Skeletal muscle satellite cell (primary cell): ENCODE measurements around the gene PROK1.

ENCODE experiments used
- H3K27me3 ChIP-seq: 2 replicates; pipeline ENCODE4 v1.7.0; 2013; ENCODE audit warnings: low read length; ENCODE audit not compliant: control insufficient read depth, insufficient read depth
- H3K36me3 ChIP-seq: 2 replicates; pipeline ENCODE4 v1.7.0; 2013; ENCODE audit warnings: mild to moderate bottlenecking, control low read depth, low read length; ENCODE audit not compliant: insufficient read depth
- H3K4me1 ChIP-seq: 2 replicates; pipeline ENCODE4 v1.7.0; 2013; ENCODE audit warnings: low read length; ENCODE audit not compliant: control insufficient read depth, insufficient read depth
- H3K4me2 ChIP-seq: 2 replicates; pipeline ENCODE4 v1.7.0; 2013; ENCODE audit warnings: mild to moderate bottlenecking, low read length
- H3K4me3 ChIP-seq: 2 replicates; pipeline ENCODE4 v1.7.0; 2013; ENCODE audit warnings: low read length
- H3K9ac ChIP-seq: 2 replicates; pipeline ENCODE4 v1.7.0; 2013; ENCODE audit warnings: mild to moderate bottlenecking, low read depth, low read length, moderate library complexity
- H3K9me3 ChIP-seq: replicated peaks from 2 replicates; pipeline ENCODE4 v1.7.0; 2013; ENCODE audit warnings: mild to moderate bottlenecking, control low read depth, low read length

Gene PROK1

GRCh38 chr1:110482662-110483307 lies 31.8 kb downstream of the PROK1 start:
- H3K4me2 ChIP-seq = no peak overlapping the region
- H3K9ac ChIP-seq = no peak overlapping the region
- H3K4me3 ChIP-seq = no peak overlapping the region
- no peaks in the 10 kb centered on the region for H3K36me3 ChIP-seq
- peaks cover under 1% of the 10 kb centered on the region for H3K4me1 ChIP-seq
- H3K9me3 ChIP-seq = no peaks in the 10 kb centered on the region
- H3K27me3 ChIP-seq = peaks cover 68% of the 10 kb centered on the region

GRCh38 chr1:110483308-110483685 lies 32.3 kb downstream of the PROK1 start:
- Histone ChIP-seq H3K27me3 (peaks cover 71% of the 10 kb centered on the region), H3K9ac (no peak overlapping the region), H3K36me3 (no peaks in the 10 kb centered on the region), H3K4me1 (no peaks in the 10 kb centered on the region), H3K9me3 (no peaks in the 10 kb centered on the region), H3K4me3 (no peak overlapping the region), H3K4me2 (no peak overlapping the region)

GRCh38 chr1:110484801-110485200 lies 33.9 kb downstream of the PROK1 start:
- H3K4me1 ChIP-seq = no peaks in the 10 kb centered on the region
- peaks cover 67% of the 10 kb centered on the region for H3K27me3 ChIP-seq
- no peak overlapping the region for H3K9ac ChIP-seq
- H3K4me2 ChIP-seq = no peak overlapping the region
- H3K4me3 ChIP-seq = no peak overlapping the region
- no peaks in the 10 kb centered on the region for H3K9me3 ChIP-seq
- no peaks in the 10 kb centered on the region for H3K36me3 ChIP-seq

GRCh38 chr1:110485725-110486124 lies 34.8 kb downstream of the PROK1 start:
- Histone ChIP-seq H3K9ac (no peak overlapping the region), H3K4me2 (no peak overlapping the region), H3K27me3 (peaks cover 63% of the 10 kb centered on the region), H3K4me1 (no peaks in the 10 kb centered on the region), H3K9me3 (no peaks in the 10 kb centered on the region), H3K4me3 (no peak overlapping the region), H3K36me3 (no peaks in the 10 kb centered on the region)

GRCh38 chr1:110487726-110488125 lies 36.8 kb downstream of the PROK1 start:
- Histone ChIP-seq H3K27me3 (peaks cover 53% of the 10 kb centered on the region), H3K4me1 (no peaks in the 10 kb centered on the region), H3K36me3 (no peaks in the 10 kb centered on the region), H3K4me2 (no peak overlapping the region), H3K9me3 (no peaks in the 10 kb centered on the region), H3K9ac (no peak overlapping the region), H3K4me3 (no peak overlapping the region)

GRCh38 chr1:110488161-110488560 lies 37.2 kb downstream of the PROK1 start:
- no peak overlapping the region for H3K4me3 ChIP-seq
- H3K9ac ChIP-seq = no peak overlapping the region
- H3K36me3 ChIP-seq = no peaks in the 10 kb centered on the region

GRCh38 chr1:110488867-110489266 lies 37.9 kb downstream of the PROK1 start:
- peaks cover 44% of the 10 kb centered on the region for H3K27me3 ChIP-seq
- H3K9me3 ChIP-seq = no peaks in the 10 kb centered on the region
- H3K4me1 ChIP-seq = no peaks in the 10 kb centered on the region
- no peaks in the 10 kb centered on the region for H3K36me3 ChIP-seq
- no peak overlapping the region for H3K4me3 ChIP-seq
- no peak overlapping the region for H3K4me2 ChIP-seq
- H3K9ac ChIP-seq = no peak overlapping the region

More at GRCh38 chr1:110488161-110488560, 37.2 kb downstream of the PROK1 start:
- H3K27me3 ChIP-seq = peaks cover 48% of the 10 kb centered on the region
- H3K4me2 ChIP-seq = no peak overlapping the region
- H3K9me3 ChIP-seq = no peaks in the 10 kb centered on the region
- H3K4me1 ChIP-seq = no peaks in the 10 kb centered on the region

- no peaks in the 10 kb centered on the region for H3K4me1 ChIP-seq
- no peak overlapping the region for H3K4me2 ChIP-seq
- no peak overlapping the region for H3K9ac ChIP-seq
- H3K9me3 ChIP-seq = no peaks in the 10 kb centered on the region
- H3K4me3 ChIP-seq = no peak overlapping the region
- no peaks in the 10 kb centered on the region for H3K36me3 ChIP-seq
- H3K27me3 ChIP-seq = peaks cover 44% of the 10 kb centered on the region
Observed at GRCh38 chr1:110489406-110489805, 38.5 kb downstream of the PROK1 start.

- Histone ChIP-seq H3K36me3 (no peaks in the 10 kb centered on the region), H3K4me1 (no peaks in the 10 kb centered on the region), H3K4me2 (no peak overlapping the region), H3K9me3 (no peaks in the 10 kb centered on the region), H3K27me3 (peaks cover 43% of the 10 kb centered on the region), H3K4me3 (no peak overlapping the region), H3K9ac (no peak overlapping the region)
Observed at GRCh38 chr1:110489973-110490542, 39.1 kb downstream of the PROK1 start.

GRCh38 chr1:110490791-110491451 lies 40.0 kb downstream of the PROK1 start:
- peaks cover 39% of the 10 kb centered on the region for H3K27me3 ChIP-seq
- H3K36me3 ChIP-seq = no peaks in the 10 kb centered on the region
- no peak overlapping the region for H3K4me2 ChIP-seq
- H3K9ac ChIP-seq = no peak overlapping the region
- H3K9me3 ChIP-seq = no peaks in the 10 kb centered on the region
- H3K4me3 ChIP-seq = no peak overlapping the region
- H3K4me1 ChIP-seq = no peaks in the 10 kb centered on the region

- no peaks in the 10 kb centered on the region for H3K4me1 ChIP-seq
- H3K4me2 ChIP-seq = no peak overlapping the region
- H3K27me3 ChIP-seq = peaks cover 33% of the 10 kb centered on the region
- no peaks in the 10 kb centered on the region for H3K9me3 ChIP-seq
- H3K4me3 ChIP-seq = no peak overlapping the region
- no peak overlapping the region for H3K9ac ChIP-seq
- H3K36me3 ChIP-seq = no peaks in the 10 kb centered on the region
Observed at GRCh38 chr1:110492573-110492972, 41.6 kb downstream of the PROK1 start.
